SK-N-SH (cell line): ENCODE results near the gene THSD8. TPM values are rescaled to one million over a fixed set of nuclear protein-coding genes. Genes with fewer than 3 reads are reported as not detected.

Experiments used
- CTCF ChIA-PET: fragments of 300-600, 350-600 bp; formaldehyde crosslinking; extraction: SDS; loops from one replicate; lab custom pipeline; 2021; lab: Yijun Ruan, JAX
- POLR2A ChIA-PET: fragments of 350-600 bp; sonication (Branson Sonifier 250); formaldehyde crosslinking; extraction: SDS; loops from one replicate; lab custom pipeline; 2020; ENCODE audit warnings: antibody characterized with exemption, inconsistent platforms; lab: Yijun Ruan, JAX
- DNase-seq: peaks from one replicate; pipeline ENCODE4 v3.0.0; 2012
- H2AFZ ChIP-seq: fragments of 200-600 bp; sonication (generic); 2 replicates; pipeline ENCODE4 v1.8.1; 2016; ENCODE audit warnings: antibody characterized with exemption, mild to moderate bottlenecking, low read depth
- H3F3A ChIP-seq: fragments of 200-600 bp; sonication (generic); replicated peaks from 2 replicates; pipeline ENCODE3; 2016; ENCODE audit warnings: antibody characterized with exemption, mild to moderate bottlenecking; ENCODE audit not compliant: insufficient read depth
- H3K27ac ChIP-seq, 2 experiments: fragments of 200-500 bp in 1 of 2; fragments of 200-600 bp in 1 of 2; sonication (Bioruptor generic) in 1 of 2; sonication (generic), shearing (Covaris generic) in 1 of 2; 2 replicates each; pipeline versions ENCODE4 v1.5.1 to v1.6.1; 2014 to 2016; ENCODE audit warnings: low read depth in 2 of 2, inconsistent platforms in 1 of 2, low read length in 1 of 2, mild to moderate bottlenecking in 1 of 2, mixed read lengths in 1 of 2
- H3K27me3 ChIP-seq: fragments of 200-600 bp; sonication (generic), shearing (Covaris generic); 2 replicates; pipeline ENCODE4 v1.6.1; 2016; ENCODE audit warnings: mixed run types; ENCODE audit not compliant: insufficient read depth
- H3K36me3 ChIP-seq, 2 experiments: fragments of 200-500 bp in 1 of 2; fragments of 200-600 bp in 1 of 2; sonication (Bioruptor generic) in 1 of 2; sonication (generic) in 1 of 2; replicated peaks in 1 of 2; 2 replicates each; pipeline versions ENCODE3 to v1.5.1; 2014 to 2016; ENCODE audit warnings: low read length in 1 of 2, mild to moderate bottlenecking in 1 of 2; ENCODE audit not compliant: insufficient read depth in 2 of 2, control insufficient read depth in 1 of 2
- H3K4me1 ChIP-seq, 2 experiments: fragments of 200-500 bp in 1 of 2; fragments of 200-600 bp in 1 of 2; sonication (Bioruptor generic) in 1 of 2; sonication (generic), shearing (Covaris generic) in 1 of 2; 2 replicates each; pipeline versions ENCODE4 v1.5.1 to v1.6.1; 2014 to 2016; ENCODE audit warnings: low read depth in 1 of 2, low read length in 1 of 2, mixed run types in 1 of 2; ENCODE audit not compliant: insufficient read depth in 2 of 2, control insufficient read depth in 1 of 2
- H3K4me2 ChIP-seq: fragments of 200-600 bp; sonication (generic), shearing (Covaris generic); 2 replicates; pipeline ENCODE4 v1.6.1; 2017; ENCODE audit warnings: mixed run types
- H3K4me3 ChIP-seq, 2 experiments: fragments of 200-500 bp in 1 of 2; fragments of 200-600 bp in 1 of 2; sonication (Bioruptor generic) in 1 of 2; sonication (generic), shearing (Covaris generic) in 1 of 2; 2 replicates each; pipeline versions ENCODE4 v1.5.1 to v1.8.1; 2014 to 2016; ENCODE audit warnings: low read depth in 2 of 2, inconsistent platforms in 1 of 2, low read length in 1 of 2, mild to moderate bottlenecking in 1 of 2, mixed read lengths in 1 of 2, moderate library complexity in 1 of 2
- H3K79me2 ChIP-seq: fragments of 200-600 bp; sonication (generic); 2 replicates; pipeline ENCODE4 v1.8.1; 2017; ENCODE audit warnings: mild to moderate bottlenecking; ENCODE audit not compliant: insufficient read depth
- H3K9ac ChIP-seq: fragments of 200-600 bp; sonication (generic); 2 replicates; pipeline ENCODE4 v1.6.1; 2017; ENCODE audit warnings: mixed run types
- H3K9me2 ChIP-seq: fragments of 200-600 bp; sonication (generic); 2 replicates; pipeline ENCODE4 v1.6.1; 2017; ENCODE audit warnings: mixed run types
- H3K9me3 ChIP-seq: fragments of 200-600 bp; sonication (generic); 2 replicates; pipeline ENCODE4 v1.6.1; 2017; ENCODE audit warnings: mixed run types, mild to moderate bottlenecking, moderate library complexity
- H4K20me1 ChIP-seq: fragments of 200-600 bp; sonication (generic); 2 replicates; pipeline ENCODE4 v1.6.1; 2017; ENCODE audit warnings: mild to moderate bottlenecking, mixed run types; ENCODE audit not compliant: insufficient read depth
- CHD2 ChIP-seq: fragments of 150-350 bp; IDR thresholded peaks from 2 replicates; pipeline ENCODE4 v1.6.1; 2018; ENCODE audit warnings: low read length; ENCODE audit not compliant: partially characterized antibody
- CTCF ChIP-seq: fragments of 200-600 bp; sonication (generic); IDR thresholded peaks from 2 replicates; pipeline ENCODE4 v1.6.1; 2017; ENCODE audit warnings: antibody characterized with exemption, mild to moderate bottlenecking, moderate library complexity
- NFIC ChIP-seq: IDR thresholded peaks from 2 replicates; pipeline ENCODE4 v1.4.0; 2012; ENCODE audit warnings: borderline replicate concordance
- RAD21 ChIP-seq: IDR thresholded peaks from 2 replicates; pipeline ENCODE4 v1.6.1; 2012; ENCODE audit warnings: mild to moderate bottlenecking, low read length
- RCOR1 ChIP-seq: fragments of 150-350 bp; IDR thresholded peaks from 2 replicates; pipeline ENCODE4 v1.6.1; 2017; ENCODE audit warnings: antibody characterized with exemption, low read length
- TAF1 ChIP-seq: IDR thresholded peaks from 2 replicates; pipeline ENCODE4 v1.6.1; 2012; ENCODE audit warnings: low read depth, mild to moderate bottlenecking, low read length, moderate library complexity, borderline replicate concordance
- USF1 ChIP-seq: IDR thresholded peaks from 2 replicates; pipeline ENCODE4 v1.4.0; 2012; ENCODE audit warnings: low read depth, borderline replicate concordance
- WGBS: methylation state at CpG from one replicate; pipeline ENCODE4 v1.1.6; 2017; ENCODE audit warnings: low lambda C conversion rate; 5-methylcytosine and 5-hydroxymethylcytosine counted together
- polyA plus RNA-seq, 3 experiments: library from polyadenylated mRNA; depleted of rRNA; stranded (reverse); fragments of >200 nt; gene quantifications; 2 replicates each; pipeline ENCODE4 v1.2.3, GENCODE V29; 2012

Gene THSD8
- polyA plus RNA-seq, 1 of the 3 experiments (the other 2 are of a cell fraction) = not detected

- no peak for TF ChIP-seq USF1
- TF ChIP-seq TAF1 = no peak
These were observed 23.0 kb upstream of the THSD8 start (continued) for GRCh38 chr19:12778905-12779161.

- Histone ChIP-seq H3K9ac (peak overlapping the region; percentile 51; the same call in 1 of the 2 replicates), H4K20me1 (no peaks in the 10 kb centered on the region), H3K4me1 (peaks cover 29 to 51% of the 10 kb centered on the region in 2 experiments; a peak in 3 of 4 replicates), H2AFZ (peak overlapping the region; percentile 80; the same call in 1 of the 2 replicates), H3F3A (peaks cover 40% of the 10 kb centered on the region), H3K4me3 (peak overlapping the region in 1 of 2 experiments; percentile 52; a peak in 1 of 4 replicates), H3K27ac (peak overlapping the region; percentile 90 to 98), H3K36me3 (no peaks in the 10 kb centered on the region), H3K4me2 (peak overlapping the region; percentile 91; the same call in 1 of the 2 replicates), H3K79me2 (no peaks in the 10 kb centered on the region), H3K27me3 (no peaks in the 10 kb centered on the region), H3K9me3 (no peaks in the 10 kb centered on the region), H3K9me2 (no peaks in the 10 kb centered on the region)
- POLR2A ChIA-PET = interaction anchor here (1.2 to 3.5 kb wide), 3 partner anchors 10 to 16 kb away, joined by 4 to 88 read pairs (median 22); partner anchors contain the start of gene JUNB
- 67% methylated on average over 12 of the region's 15 CpGs for WGBS
- DNase-seq = peak; percentile 76
- CTCF ChIA-PET = interaction anchor here (1.2 to 12.1 kb wide), 8 partner anchors 9 to 68 kb away, joined by 3 to 447 read pairs (median 22); partner anchors contain the start of genes JUNB, MAST1, PRDX2 and RNASEH2A
- TF ChIP-seq CTCF = peak; percentile 21; the same call in 1 of the 2 replicates
- TF ChIP-seq RAD21 = peak; percentile 40
- TF ChIP-seq CHD2 = peak; percentile 8
- TF ChIP-seq TAF1 = no peak
- TF ChIP-seq NFIC = peak; percentile 56; the same call in 1 of the 2 replicates
These were observed 22.5 kb upstream of the THSD8 start for GRCh38 chr19:12779162-12779993.

- Histone ChIP-seq H2AFZ (peak overlapping the region; percentile 66; the same call in 1 of the 2 replicates), H3K79me2 (no peaks in the 10 kb centered on the region), H4K20me1 (no peaks in the 10 kb centered on the region), H3K27ac (peak overlapping the region; percentile 97 to 98), H3K9me3 (no peaks in the 10 kb centered on the region), H3K4me2 (peak overlapping the region; percentile 91), H3F3A (peaks cover 65% of the 10 kb centered on the region), H3K9ac (peak overlapping the region; percentile 68; the same call in 1 of the 2 replicates), H3K4me3 (peak overlapping the region; percentile 51 to 59), H3K4me1 (peaks cover 42 to 70% of the 10 kb centered on the region in 2 experiments; a peak in 3 of 4 replicates), H3K36me3 (no peaks in the 10 kb centered on the region), H3K27me3 (no peaks in the 10 kb centered on the region), H3K9me2 (no peaks in the 10 kb centered on the region)
- WGBS = 42% methylated on average over 12 of the region's 12 CpGs
- TF ChIP-seq RCOR1 = no peak
- CTCF ChIA-PET = interaction anchor here (1.0 to 12.1 kb wide), 5 partner anchors 15 to 273 kb away, joined by 3 to 447 read pairs (median 7); partner anchors contain the start of genes JUNB, PRDX2 and THSD8
- POLR2A ChIA-PET = interaction anchor here (0.7 to 2.1 kb wide), 5 partner anchors 10 to 1444 kb away, joined by 3 to 63 read pairs (median 4); partner anchors contain the start of genes FBXW9, GET3 and JUNB
- no peak for DNase-seq
These were observed 19.8 kb upstream of the THSD8 start for GRCh38 chr19:12782174-12782423.
